Natural killer cell (primary cell): ENCODE measurements around the gene AHDC1. TPM values are rescaled to one million over a fixed set of nuclear protein-coding genes. Genes with fewer than 3 reads are reported as not detected.

Experiments used
- ATAC-seq, 3 donors: fragments of 150-1000 bp in 2 of 3; fragments of 200-7000 bp in 1 of 3; cut with Tn5 transposase; 1 replicate in 1 of 3; 2 replicates in 2 of 3; pipeline ENCODE4 v1.10.0; 2021; ENCODE audit warnings: mild to moderate bottlenecking in 2 of 3, moderate library complexity in 2 of 3
- DNase-seq, 2 donors: peaks; one replicate each; pipeline versions ENCODE4 v3.0.0 to v3.0.0-alpha.2; 2013 to 2021; ENCODE audit warnings: mixed read lengths in 1 of 2
- H3K27ac ChIP-seq: one replicate; pipeline ENCODE4 v1.5.1; 2013; ENCODE audit warnings: mild to moderate bottlenecking, low read length
- H3K27me3 ChIP-seq: one replicate; pipeline ENCODE4 v1.6.1; 2013; ENCODE audit warnings: low read length; ENCODE audit not compliant: control insufficient read depth, insufficient read depth
- H3K36me3 ChIP-seq: one replicate; pipeline ENCODE4 v1.6.1; 2013; ENCODE audit warnings: low read length; ENCODE audit not compliant: control insufficient read depth, insufficient read depth
- H3K4me1 ChIP-seq: one replicate; pipeline ENCODE4 v1.6.1; 2013; ENCODE audit warnings: low read length; ENCODE audit not compliant: control insufficient read depth, insufficient read depth
- H3K4me3 ChIP-seq: one replicate; pipeline ENCODE4 v1.5.1; 2013; ENCODE audit warnings: low read length
- H3K9me3 ChIP-seq: one replicate; pipeline ENCODE4 v1.6.1; 2013; ENCODE audit warnings: low read length; ENCODE audit not compliant: control insufficient read depth, insufficient read depth
- H3K27ac Mint-ChIP-seq, 2 donors: one replicate each; pipeline ENCODE4 v1.8.0; 2022; ENCODE audit warnings: mild to moderate bottlenecking in 2 of 2, mixed read lengths in 2 of 2, moderate library complexity in 1 of 2
- H3K27me3 Mint-ChIP-seq, 2 donors: one replicate each; pipeline ENCODE4 v1.8.0; 2022; ENCODE audit warnings: low read depth in 2 of 2, mixed read lengths in 2 of 2
- H3K36me3 Mint-ChIP-seq: one replicate; pipeline ENCODE4 v1.8.0; 2022; ENCODE audit warnings: mixed read lengths
- H3K4me1 Mint-ChIP-seq, 2 donors: one replicate each; pipeline ENCODE4 v1.8.0; 2022; ENCODE audit warnings: mixed read lengths in 2 of 2
- H3K4me3 Mint-ChIP-seq: one replicate; pipeline ENCODE4 v1.8.0; 2022; ENCODE audit warnings: mild to moderate bottlenecking, moderate library complexity, mixed read lengths
- H3K9me3 Mint-ChIP-seq, 2 donors: one replicate each; pipeline ENCODE4 v1.8.0; 2022; ENCODE audit warnings: mixed read lengths in 2 of 2
- CTCF ChIP-seq: fragments of 200-600 bp; IDR thresholded peaks from one replicate; pipeline ENCODE4 v1.8.0; 2022; ENCODE audit warnings: antibody characterized with exemption
- WGBS: methylation state at CpG from one replicate; pipeline ENCODE4 v1.1.7; 2013; ENCODE audit warnings: missing lambda C conversion rate; ENCODE audit not compliant: insufficient coverage; 5-methylcytosine and 5-hydroxymethylcytosine counted together
- intact Hi-C: fragments of 100-400 bp; cut with micrococcal nuclease; formaldehyde crosslinking; loops from one replicate; pipeline ENCODE4 v1.14.2; 2022
- total RNA-seq, 4 donors: library from RNA; stranded (reverse); fragments of 120-200 nt in 1 of 4; gene quantifications; one replicate each; pipeline versions ENCODE4 v1.2.3 to v1.2.4, GENCODE V29; 2013 to 2022

AHDC1 gene
- total RNA-seq, 3 donors from 2014 or later (not counting 1 experiment from before 2014, with no cell fraction given): 39.6 to 67.0 (median 47.0) TPM

GRCh38 chr1:27602462-27603308 is 1.3 kb downstream of the AHDC1 start:
- no peaks in the 10 kb centered on the region for H3K9me3 Mint-ChIP-seq
- no peaks in the 10 kb centered on the region for H3K27me3 Mint-ChIP-seq
- 0% methylated on average over 20 of the region's 54 CpGs for WGBS
- DNase-seq (peak; percentile 50 to 69), ATAC-seq (no peak)
- H3K27me3 ChIP-seq: no peaks in the 10 kb centered on the region
- peaks cover 77% of the 10 kb centered on the region for H3K4me1 ChIP-seq
- no peak for TF ChIP-seq CTCF
- intact Hi-C loops: no loop called here
- H3K4me1 Mint-ChIP-seq: peaks cover 27 to 55% of the 10 kb centered on the region in 2 donors
- no peaks in the 10 kb centered on the region for H3K36me3 ChIP-seq
- peak overlapping the region; percentile 49 for H3K27ac ChIP-seq
- peak overlapping the region; percentile 57 to 91 for H3K27ac Mint-ChIP-seq
- H3K36me3 Mint-ChIP-seq: no peaks in the 10 kb centered on the region
- H3K4me3 ChIP-seq: peak overlapping the region; percentile 87
- no peaks in the 10 kb centered on the region for H3K9me3 ChIP-seq
- peak overlapping the region; percentile 85 for H3K4me3 Mint-ChIP-seq

DNA sequence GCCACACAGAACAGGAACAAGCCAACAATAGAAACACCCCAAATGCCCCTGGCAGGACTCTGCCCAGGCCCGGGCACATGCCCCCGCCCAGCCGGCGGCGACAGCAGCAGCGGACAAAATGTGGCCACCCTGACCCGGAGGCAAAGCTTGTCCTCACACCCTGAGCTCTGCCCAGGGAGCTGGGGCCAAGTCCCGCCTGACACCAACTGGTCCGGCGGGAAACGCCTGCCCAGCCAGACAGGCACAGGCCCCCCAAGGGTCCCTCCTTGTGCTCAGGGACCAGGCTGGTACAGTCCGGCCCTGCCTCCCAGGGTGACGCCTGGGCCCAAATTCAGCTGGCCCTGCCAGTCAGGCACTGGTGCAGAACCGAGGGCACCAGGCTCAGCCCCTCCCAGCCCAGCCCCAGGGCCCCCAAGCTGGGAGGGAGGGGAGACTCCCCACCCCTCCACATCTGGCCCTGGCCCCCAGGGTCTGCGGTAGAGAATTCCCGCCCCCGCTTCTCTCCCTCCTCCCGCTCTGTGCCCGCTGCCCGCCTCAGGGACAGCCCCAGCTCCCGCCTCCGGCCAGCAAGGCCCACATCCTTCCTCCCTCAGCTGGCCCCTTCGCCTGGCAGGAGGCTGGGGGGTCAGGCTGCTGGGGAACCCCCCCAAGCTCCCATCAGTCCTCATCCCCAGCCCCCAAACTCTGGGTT is 2.0 kb downstream of the AHDC1 start:
- 17% methylated on average over 23 of the region's 23 CpGs for WGBS
- Mint-ChIP-seq H3K27ac (peak overlapping the region; percentile 57 to 74), H3K27me3 (no peaks in the 10 kb centered on the region), H3K9me3 (no peaks in the 10 kb centered on the region), H3K4me1 (peaks cover 27 to 55% of the 10 kb centered on the region in 2 donors), H3K36me3 (no peaks in the 10 kb centered on the region), H3K4me3 (peak overlapping the region; percentile 85)
- no peak for TF ChIP-seq CTCF
- Histone ChIP-seq H3K4me3 (peak overlapping the region; percentile 28), H3K4me1 (peaks cover 77% of the 10 kb centered on the region), H3K9me3 (no peaks in the 10 kb centered on the region), H3K36me3 (no peaks in the 10 kb centered on the region), H3K27ac (peak overlapping the region; percentile 49), H3K27me3 (no peaks in the 10 kb centered on the region)
- intact Hi-C loops: no loop called here
- ATAC-seq (no peak), DNase-seq (no peak)

DNA sequence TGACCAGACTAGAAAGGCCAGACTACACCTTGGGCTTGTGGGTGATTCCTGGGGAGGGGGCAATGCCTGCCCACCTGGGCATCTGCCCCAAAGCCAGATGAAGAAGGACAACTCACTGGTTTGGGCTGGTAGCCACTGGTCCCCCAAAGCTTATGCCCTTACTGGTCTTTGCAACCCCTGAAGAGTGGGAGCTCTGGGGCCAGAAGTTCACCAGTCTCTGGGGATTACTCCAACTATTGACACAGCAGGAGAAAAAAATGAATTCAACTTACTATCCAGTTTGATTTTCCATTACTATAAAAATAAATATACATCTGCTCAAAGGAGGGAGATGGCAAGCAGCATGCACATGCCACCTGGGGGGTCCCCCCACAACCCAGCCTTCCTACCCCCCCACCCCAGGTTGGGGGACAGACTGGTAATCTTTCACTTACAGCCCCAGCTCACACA is 2.6 kb downstream of the AHDC1 start:
- H3K27me3 ChIP-seq: no peaks in the 10 kb centered on the region
- peak overlapping the region; percentile 8 for H3K4me3 Mint-ChIP-seq
- H3K36me3 Mint-ChIP-seq: no peaks in the 10 kb centered on the region
- no peaks in the 10 kb centered on the region for H3K27me3 Mint-ChIP-seq
- peaks cover 27 to 55% of the 10 kb centered on the region in 2 donors for H3K4me1 Mint-ChIP-seq
- H3K36me3 ChIP-seq: no peaks in the 10 kb centered on the region
- no peak for DNase-seq
- intact Hi-C loops: no loop called here
- no peak overlapping the region for H3K4me3 ChIP-seq
- H3K9me3 ChIP-seq: no peaks in the 10 kb centered on the region
- H3K4me1 ChIP-seq: peaks cover 77% of the 10 kb centered on the region
- no peak for TF ChIP-seq CTCF
- peak overlapping the region; percentile 49 for H3K27ac ChIP-seq
- ATAC-seq: no peak
- H3K27ac Mint-ChIP-seq: peak overlapping the region; percentile 57 to 74
- no peaks in the 10 kb centered on the region for H3K9me3 Mint-ChIP-seq
